ES-I3 (cell line): Measurements from ENCODE around the gene ACOT8.
A peak's percentile ranks its signal among the peaks of the same experiment; 100 is the strongest.
"Not testable (repeated sequence)": the region's sequence is repeated elsewhere in the genome, so short reads cannot be mapped to it uniquely, and the experiment has no call there.

Experiments used
- H3K36me3 ChIP-seq: 2 replicates; pipeline ENCODE4 v1.6.1; 2013; ENCODE audit warnings: mild to moderate bottlenecking, low read length, control low read depth, moderate library complexity; ENCODE audit not compliant: insufficient read depth
- H3K4me1 ChIP-seq: 2 replicates; pipeline ENCODE4 v1.6.1; 2013; ENCODE audit warnings: mild to moderate bottlenecking, control low read depth, low read length; ENCODE audit not compliant: insufficient read depth
- H3K9ac ChIP-seq: 2 replicates; pipeline ENCODE4 v1.6.1; 2013; ENCODE audit warnings: low read depth, mild to moderate bottlenecking, low read length, moderate library complexity
- H3K9me3 ChIP-seq: 2 replicates; pipeline ENCODE4 v1.6.1; 2013; ENCODE audit warnings: mild to moderate bottlenecking, low read length, moderate library complexity; ENCODE audit not compliant: control insufficient read depth, insufficient read depth

The ACOT8 gene

DNA sequence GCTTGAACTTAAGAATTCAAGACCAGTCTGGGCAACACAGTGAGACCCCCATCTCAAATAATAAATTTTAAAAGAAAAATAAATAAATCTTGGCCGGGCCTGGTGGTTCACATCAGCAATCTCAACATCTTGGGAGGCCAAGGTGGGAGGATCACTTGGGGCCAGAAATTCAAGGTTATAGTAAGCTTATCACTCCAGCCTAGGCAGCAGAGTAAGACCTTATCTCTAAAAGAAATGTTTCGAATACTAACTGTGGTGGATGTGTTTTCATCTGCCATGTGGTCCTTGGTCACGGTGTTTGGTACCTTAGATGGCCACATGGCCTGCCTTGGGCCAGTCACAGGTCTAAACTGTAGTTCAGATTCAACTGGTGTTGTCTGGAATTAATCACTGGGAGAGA lies 39.0 kb downstream of the ACOT8 start:
- Histone ChIP-seq H3K9me3 (no peaks in the 10 kb centered on the region), H3K9ac (no peak overlapping the region), H3K4me1 (peaks cover 21% of the 10 kb centered on the region; the same call in 1 of the 2 replicates), H3K36me3 (peaks cover 9% of the 10 kb centered on the region)

- H3K36me3 ChIP-seq = peaks cover 9% of the 10 kb centered on the region
- no peak overlapping the region for H3K9ac ChIP-seq
- no peaks in the 10 kb centered on the region for H3K9me3 ChIP-seq
- H3K4me1 ChIP-seq = peaks cover 20% of the 10 kb centered on the region; the same call in 1 of the 2 replicates
Measured at GRCh38 chr20:45817376-45818194, 39.6 kb downstream of the ACOT8 start.

DNA sequence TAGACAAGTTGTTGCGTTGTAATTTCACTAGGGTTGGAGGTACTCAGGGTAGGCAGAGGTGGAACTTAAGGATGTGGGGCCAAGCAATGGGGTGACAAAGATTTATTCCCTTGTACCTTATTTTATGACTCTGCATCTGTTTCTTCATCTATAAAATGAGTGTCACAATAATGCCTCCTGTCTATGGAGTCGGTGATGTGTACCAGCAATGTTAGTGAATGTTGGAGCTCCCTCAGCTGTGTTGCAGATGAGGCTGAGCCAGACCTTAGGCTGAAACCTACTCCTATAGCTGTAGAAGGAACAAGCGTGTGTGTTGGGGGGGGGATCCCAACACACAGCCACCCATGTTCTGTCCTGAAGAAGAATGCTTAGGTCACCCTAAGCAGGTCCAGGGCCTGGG lies 40.2 kb downstream of the ACOT8 start:
- H3K9ac ChIP-seq = no peak overlapping the region

GRCh38 chr20:45814314-45814713 lies 42.9 kb downstream of the ACOT8 start:
- Histone ChIP-seq H3K4me1 (peaks cover 11% of the 10 kb centered on the region; the same call in 1 of the 2 replicates), H3K9me3 (no peaks in the 10 kb centered on the region), H3K9ac (no peak overlapping the region), H3K36me3 (peaks cover 9% of the 10 kb centered on the region)

More for the DNA sequence above, 40.2 kb downstream of the ACOT8 start:
- Histone ChIP-seq H3K9me3 (no peaks in the 10 kb centered on the region), H3K36me3 (peaks cover 9% of the 10 kb centered on the region), H3K4me1 (peaks cover 13% of the 10 kb centered on the region; the same call in 1 of the 2 replicates)

DNA sequence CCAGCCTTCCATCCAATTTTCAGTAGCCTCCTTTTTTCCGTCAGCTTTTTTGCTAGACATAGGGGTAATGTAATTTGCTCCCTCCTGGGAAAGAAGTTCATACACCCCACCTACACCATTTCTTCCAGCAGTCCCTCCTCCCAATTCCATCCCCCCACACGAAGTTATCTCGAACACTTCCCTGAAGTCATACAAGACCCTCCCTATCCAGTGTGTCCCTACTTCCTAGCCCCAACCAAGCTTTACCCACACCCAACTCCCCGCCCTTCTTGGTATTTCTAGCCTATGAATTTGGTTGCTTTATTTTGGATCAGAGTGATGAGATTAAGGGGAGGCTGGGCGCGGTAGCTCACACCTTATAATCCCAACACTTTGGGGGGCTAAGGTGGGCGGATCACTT lies 43.7 kb downstream of the ACOT8 start:
- Histone ChIP-seq H3K4me1 (peaks cover 9% of the 10 kb centered on the region; the same call in 1 of the 2 replicates), H3K36me3 (peaks cover 9% of the 10 kb centered on the region), H3K9me3 (no peaks in the 10 kb centered on the region), H3K9ac (peak overlapping the region; percentile 97)

DNA sequence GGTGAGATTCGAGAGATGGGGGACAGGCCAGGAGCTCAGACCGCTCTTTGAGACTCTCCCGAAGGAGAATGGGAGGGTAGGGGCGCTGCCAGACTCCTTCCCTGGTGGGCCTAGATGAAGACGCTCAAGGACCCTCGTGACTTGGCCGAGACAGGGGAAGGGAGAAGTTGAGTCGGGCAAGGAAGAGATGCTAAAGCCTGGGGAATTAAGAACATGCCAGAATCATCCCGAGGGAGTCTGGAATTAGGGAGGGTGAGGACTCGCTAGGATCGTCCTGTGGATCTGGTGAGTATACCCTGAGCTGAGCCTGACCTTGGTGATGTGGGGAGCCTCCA lies 44.2 kb downstream of the ACOT8 start:
- Histone ChIP-seq H3K9ac (peak overlapping the region; percentile 97), H3K9me3 (no peaks in the 10 kb centered on the region), H3K4me1 (peaks cover 9% of the 10 kb centered on the region; the same call in 1 of the 2 replicates), H3K36me3 (peaks cover 9% of the 10 kb centered on the region)

- peaks cover 9% of the 10 kb centered on the region for H3K36me3 ChIP-seq
- peak within 1 kb of the TSS; percentile 97 for H3K9ac ChIP-seq
- peaks cover 9% of the 10 kb centered on the region; the same call in 1 of the 2 replicates for H3K4me1 ChIP-seq
- no peaks in the 10 kb centered on the region for H3K9me3 ChIP-seq
Measured at GRCh38 chr20:45812157-45813005, 44.8 kb downstream of the ACOT8 start, which contains the start of gene UBE2C. UBE2C (plus strand) TSS chr20:45812644; CDS start chr20:45812696, 52 bp downstream.

DNA sequence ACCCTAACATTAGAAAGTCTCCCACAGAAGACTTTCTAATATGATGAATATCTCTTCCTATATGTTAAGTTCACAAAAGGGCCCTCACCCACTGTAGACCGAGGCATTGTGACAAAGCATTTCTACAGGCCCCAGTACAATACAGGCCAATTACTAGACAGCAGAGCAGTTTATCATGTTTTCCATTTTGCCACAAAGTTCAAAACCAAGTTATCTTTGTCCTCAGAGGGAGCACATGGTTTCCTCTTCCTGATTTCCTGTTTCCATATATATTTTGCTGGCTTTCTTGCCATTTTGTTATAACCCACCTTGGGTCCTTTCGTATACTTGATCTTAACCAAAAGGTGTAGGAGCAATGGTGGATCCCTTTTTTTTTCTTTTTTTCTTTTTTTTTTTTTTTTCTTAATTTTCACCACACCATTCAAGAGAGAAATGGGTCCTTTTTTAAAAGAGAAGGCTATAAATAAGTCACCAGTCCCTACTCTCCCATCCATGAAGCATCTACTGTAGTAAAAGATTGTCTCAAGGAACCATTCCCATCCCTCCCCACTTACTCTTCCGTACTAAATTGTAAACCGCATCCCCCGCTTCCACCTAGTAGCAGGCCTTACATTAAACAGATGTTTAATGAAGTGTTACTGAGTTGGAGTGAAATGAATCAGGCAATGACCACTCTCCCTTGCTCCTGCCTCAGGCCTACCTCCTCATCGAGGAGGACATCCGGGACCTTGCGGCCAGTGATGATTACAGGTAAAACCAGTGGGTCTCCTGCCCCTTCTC lies 46.8 kb downstream of the ACOT8 start:
- H3K9me3 ChIP-seq = no peaks in the 10 kb centered on the region
- peaks cover 14% of the 10 kb centered on the region for H3K36me3 ChIP-seq
- H3K9ac ChIP-seq = no peak overlapping the region
- H3K4me1 ChIP-seq = peaks cover 6% of the 10 kb centered on the region; the same call in 1 of the 2 replicates

DNA sequence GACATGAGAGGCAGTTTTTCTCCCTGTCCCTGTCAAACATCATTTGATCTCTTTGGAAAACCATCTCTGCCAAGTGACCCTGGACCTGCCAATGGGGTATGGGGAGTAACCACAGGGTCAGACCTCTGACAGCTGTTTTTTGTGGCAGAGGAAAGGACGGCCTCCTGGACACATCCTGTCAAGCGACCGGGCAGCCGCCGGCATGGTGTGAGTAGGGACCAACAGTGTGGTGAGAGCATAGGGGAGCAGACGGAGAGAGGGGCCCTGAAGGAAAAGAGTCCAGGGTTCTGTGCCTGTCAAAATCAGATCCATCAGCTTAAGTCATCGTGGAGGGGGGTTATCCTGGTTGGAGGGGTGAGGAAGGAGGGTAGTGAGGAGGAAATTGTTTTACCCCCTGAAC lies 55.3 kb downstream of the ACOT8 start:
- H3K4me1 ChIP-seq = no peaks in the 10 kb centered on the region
- H3K36me3 ChIP-seq = peaks cover 27% of the 10 kb centered on the region
- no peak overlapping the region for H3K9ac ChIP-seq
- no peaks in the 10 kb centered on the region for H3K9me3 ChIP-seq

GRCh38 chr20:45798935-45799642 lies 58.1 kb downstream of the ACOT8 start:
- no peak overlapping the region for H3K9ac ChIP-seq
- H3K36me3 ChIP-seq = peaks cover 15% of the 10 kb centered on the region
- H3K4me1 ChIP-seq = no peaks in the 10 kb centered on the region
- no peaks in the 10 kb centered on the region for H3K9me3 ChIP-seq

GRCh38 chr20:45797955-45798354 lies 59.2 kb downstream of the ACOT8 start:
- H3K9me3 ChIP-seq, H3K4me1 ChIP-seq, H3K9ac ChIP-seq: not testable (repeated sequence)
- H3K36me3 ChIP-seq = peaks cover 14% of the 10 kb centered on the region

- not testable (repeated sequence) for H3K9ac ChIP-seq, H3K9me3 ChIP-seq, H3K4me1 ChIP-seq
- H3K36me3 ChIP-seq = peaks cover 11% of the 10 kb centered on the region
Measured at GRCh38 chr20:45797510-45797909, 59.7 kb downstream of the ACOT8 start.

- no peaks in the 10 kb centered on the region for H3K9me3 ChIP-seq
- H3K4me1 ChIP-seq = 0 out of 2 replicates have a peak, but pooled peaks cover 5% of the 10 kb centered on the region
- H3K36me3 ChIP-seq = peaks cover 6% of the 10 kb centered on the region; the same call in 1 of the 2 replicates
- H3K9ac ChIP-seq = no peak overlapping the region
Measured at GRCh38 chr20:45796337-45797065, 60.7 kb downstream of the ACOT8 start.
